ENCODE data around the gene KCNK1.

- TF ChIP-seq YY1 (IDR thresholded peaks at IDR 0.05; ENCODE audit: insufficient read depth, insufficient read length) (no peak), ZNF274 (IDR thresholded peaks at IDR 0.05; ENCODE audit: low read depth, low read length) (no peak), SUZ12 (IDR thresholded peaks at IDR 0.05; ENCODE audit: extremely low read depth, insufficient read depth, insufficient read length) (no peak)
Observed at GRCh38 chr1:233625087-233625486, 11.2 kb downstream of the KCNK1 start.
